Fibroblast of lung (primary cell): ENCODE data around the gene TMX4.

Experiments used
- CTCF ChIP-seq, 2 donors: IDR thresholded peaks in 1 of 2; conservative IDR thresholded peaks in 1 of 2; 1 replicate in 1 of 2; 2 replicates in 1 of 2; pipeline ENCODE4 v1.5.1; 2011 to 2012; ENCODE audit warnings: low read length in 2 of 2, control low read depth in 1 of 2, inconsistent platforms in 1 of 2, low read depth in 1 of 2, mild to moderate bottlenecking in 1 of 2
- EZH2 ChIP-seq: IDR thresholded peaks from 2 replicates; pipeline ENCODE4 v1.5.1; 2012; ENCODE audit warnings: low read length, control low read depth, mild to moderate bottlenecking; ENCODE audit errors: missing control alignments

GRCh38 chr20:8045946-8046345 is 26.4 kb upstream of the TMX4 start:
- no peak for TF ChIP-seq CTCF (conservative IDR thresholded peaks at IDR 0.05 in 1 of 2, IDR thresholded peaks at IDR 0.05 in 1 of 2; ENCODE audit: low read depth in 1 of 2, low read length in 2 of 2)
- no peak for TF ChIP-seq EZH2
